Measurements from ENCODE around the gene STAB2. TPM values are rescaled to one million over a fixed set of nuclear protein-coding genes. Genes with fewer than 3 reads are reported as not detected.

STAB2 gene
- total RNA-seq, 2 experiments from 2014 or later = not detected

DNA sequence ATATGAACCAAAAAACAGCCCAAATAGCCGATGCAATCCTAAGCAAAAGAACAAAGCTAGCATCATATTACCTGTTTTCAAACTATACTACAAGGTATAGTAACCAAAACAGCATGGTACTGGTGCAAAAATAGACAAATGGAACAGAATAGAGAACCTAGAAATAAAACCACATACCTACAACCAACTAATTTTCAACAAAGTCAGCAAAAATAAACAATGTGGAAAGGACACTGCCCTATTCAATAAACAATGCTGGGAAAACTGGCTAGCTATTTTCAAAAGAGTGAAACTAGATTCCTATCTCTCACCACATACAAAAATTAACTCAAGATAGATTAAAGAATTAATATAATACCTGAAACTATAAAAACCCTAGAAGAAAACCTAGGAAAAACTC lies 17.8 kb upstream of the STAB2 start:
- no peak overlapping the region for H3K27ac ChIP-seq (ENCODE audit: low read depth, low read length, poor library complexity, severe bottlenecking)
- DNase-seq (ENCODE audit: low spot score) = no peak
- H3K36me3 ChIP-seq (ENCODE audit: insufficient read depth, low read length) = no peaks in the 10 kb centered on the region
- no peaks in the 10 kb centered on the region for H3K79me2 ChIP-seq (ENCODE audit: insufficient read depth, low read depth, low read length)
- no peaks in the 10 kb centered on the region for H3K9me2 ChIP-seq (ENCODE audit: insufficient read depth, low read length)
- no peak overlapping the region for H3K4me3 ChIP-seq (ENCODE audit: low read depth, low read length, poor library complexity, severe bottlenecking)
- H3K4me2 ChIP-seq (ENCODE audit: low read length) = no peak overlapping the region
- CTCF ChIA-PET (ENCODE audit: unreplicated experiment) = no interaction called here
- H3K4me1 ChIP-seq (ENCODE audit: insufficient read depth, low read length, poor library complexity, severe bottlenecking) = no peaks in the 10 kb centered on the region
- no peaks in the 10 kb centered on the region for H4K20me1 ChIP-seq (ENCODE audit: insufficient read depth, low read length)
- POLR2A ChIA-PET = interaction anchor here (1.2 kb wide), 1 partner anchor 52 kb away, joined by 5 read pairs; no protein-coding TSS in a partner anchor
- TF ChIP-seq EZH2phosphoT487 (IDR thresholded peaks at IDR 0.05; ENCODE audit: borderline replicate concordance, low read depth, low read length) = no peak
- TF ChIP-seq, protein P1, sequence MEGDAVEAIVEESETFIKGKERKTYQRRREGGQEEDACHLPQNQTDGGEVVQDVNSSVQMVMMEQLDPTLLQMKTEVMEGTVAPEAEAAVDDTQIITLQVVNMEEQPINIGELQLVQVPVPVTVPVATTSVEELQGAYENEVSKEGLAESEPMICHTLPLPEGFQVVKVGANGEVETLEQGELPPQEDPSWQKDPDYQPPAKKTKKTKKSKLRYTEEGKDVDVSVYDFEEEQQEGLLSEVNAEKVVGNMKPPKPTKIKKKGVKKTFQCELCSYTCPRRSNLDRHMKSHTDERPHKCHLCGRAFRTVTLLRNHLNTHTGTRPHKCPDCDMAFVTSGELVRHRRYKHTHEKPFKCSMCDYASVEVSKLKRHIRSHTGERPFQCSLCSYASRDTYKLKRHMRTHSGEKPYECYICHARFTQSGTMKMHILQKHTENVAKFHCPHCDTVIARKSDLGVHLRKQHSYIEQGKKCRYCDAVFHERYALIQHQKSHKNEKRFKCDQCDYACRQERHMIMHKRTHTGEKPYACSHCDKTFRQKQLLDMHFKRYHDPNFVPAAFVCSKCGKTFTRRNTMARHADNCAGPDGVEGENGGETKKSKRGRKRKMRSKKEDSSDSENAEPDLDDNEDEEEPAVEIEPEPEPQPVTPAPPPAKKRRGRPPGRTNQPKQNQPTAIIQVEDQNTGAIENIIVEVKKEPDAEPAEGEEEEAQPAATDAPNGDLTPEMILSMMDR (conservative IDR thresholded peaks at IDR 0.05; ENCODE audit: low read length) = no peak
- no peak overlapping the region for H2AFZ ChIP-seq (ENCODE audit: low read length)
- intact Hi-C loops (cut with micrococcal nuclease; ENCODE audit: unreplicated experiment) = no loop called here
- no TSS peak for BruUV-seq (replicated peaks)
- H3K9me3 ChIP-seq (ENCODE audit: low read length) = 0 out of 2 replicates have a peak, but pooled peaks cover 3% of the 10 kb centered on the region

GRCh38 chr12:103571286-103571685 lies 15.8 kb upstream of the STAB2 start:
- intact Hi-C loops (cut with micrococcal nuclease; ENCODE audit: unreplicated experiment) = loop anchor here (10.0 kb wide), 1 partner anchor 304 kb away; no protein-coding TSS in a partner anchor
- H3K9me2 ChIP-seq (ENCODE audit: insufficient read depth, low read length) = no peaks in the 10 kb centered on the region
- TF ChIP-seq EZH2phosphoT487 (IDR thresholded peaks at IDR 0.05; ENCODE audit: borderline replicate concordance, low read depth, low read length) = no peak
- CTCF ChIA-PET (ENCODE audit: unreplicated experiment) = no interaction called here
- POLR2A ChIA-PET = interaction anchor here (0.6 kb wide), 1 partner anchor 619 kb away, joined by 3 read pairs; no protein-coding TSS in a partner anchor
- H3K36me3 ChIP-seq (ENCODE audit: insufficient read depth, low read length) = no peaks in the 10 kb centered on the region
- H4K20me1 ChIP-seq (ENCODE audit: insufficient read depth, low read length) = no peaks in the 10 kb centered on the region
- no peaks in the 10 kb centered on the region for H3K9me3 ChIP-seq (ENCODE audit: low read length)
- no peaks in the 10 kb centered on the region for H3K79me2 ChIP-seq (ENCODE audit: insufficient read depth, low read depth, low read length)
- BruUV-seq (replicated peaks) = no TSS peak
- no peaks in the 10 kb centered on the region for H3K4me1 ChIP-seq (ENCODE audit: insufficient read depth, low read length, poor library complexity, severe bottlenecking)
- no peak overlapping the region for H3K4me2 ChIP-seq (ENCODE audit: low read length)
- no peak for DNase-seq (ENCODE audit: low spot score)
- H2AFZ ChIP-seq (ENCODE audit: low read length) = no peak overlapping the region
- no peak overlapping the region for H3K27ac ChIP-seq (ENCODE audit: low read depth, low read length, poor library complexity, severe bottlenecking)
- no peak overlapping the region for H3K4me3 ChIP-seq (ENCODE audit: low read depth, low read length, poor library complexity, severe bottlenecking)

DNA sequence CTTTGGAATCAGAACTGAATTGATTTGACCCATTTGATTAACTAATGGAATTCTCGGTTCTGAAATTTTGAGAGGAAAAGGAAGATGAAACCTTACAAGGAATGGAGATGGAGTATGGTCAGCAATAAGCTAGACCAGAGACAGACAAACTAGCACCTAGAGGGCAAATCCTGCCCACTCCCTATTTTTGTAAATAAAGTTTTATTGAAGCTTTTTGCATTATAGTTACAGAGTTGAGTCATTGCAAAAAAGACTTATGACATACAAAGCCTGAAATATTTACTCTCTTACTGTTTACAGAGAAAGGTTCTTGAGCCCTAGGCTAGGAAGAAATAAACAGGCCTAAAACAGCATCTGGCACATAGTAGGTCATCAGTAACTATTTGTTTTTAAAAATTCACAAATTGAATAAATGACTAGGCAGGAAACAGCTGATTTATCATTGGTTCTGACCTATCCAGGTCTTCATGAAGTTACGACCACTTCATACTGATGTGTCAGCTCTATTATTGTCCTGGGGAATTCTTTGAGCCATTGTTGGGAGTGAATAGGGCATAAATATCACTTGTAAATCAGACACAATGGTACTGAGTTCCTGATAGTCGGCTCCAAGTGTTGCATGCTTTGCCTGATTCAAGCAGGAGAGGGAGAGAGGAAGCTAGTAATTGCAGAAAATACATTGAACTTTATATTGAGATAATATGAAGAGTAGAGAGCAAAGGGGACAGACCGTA lies 14.6 kb upstream of the STAB2 start:
- Histone ChIP-seq H3K4me2 (ENCODE audit: low read length) (no peak overlapping the region), H3K4me3 (ENCODE audit: low read depth, low read length, poor library complexity, severe bottlenecking) (no peak overlapping the region), H3K79me2 (ENCODE audit: insufficient read depth, low read depth, low read length) (no peaks in the 10 kb centered on the region), H3K9me3 (ENCODE audit: low read length) (no peaks in the 10 kb centered on the region), H3K4me1 (ENCODE audit: insufficient read depth, low read length, poor library complexity, severe bottlenecking) (no peaks in the 10 kb centered on the region), H3K27ac (ENCODE audit: low read depth, low read length, poor library complexity, severe bottlenecking) (no peak overlapping the region), H2AFZ (ENCODE audit: low read length) (no peak overlapping the region), H3K36me3 (ENCODE audit: insufficient read depth, low read length) (no peaks in the 10 kb centered on the region), H3K9me2 (ENCODE audit: insufficient read depth, low read length) (no peaks in the 10 kb centered on the region), H4K20me1 (ENCODE audit: insufficient read depth, low read length) (no peaks in the 10 kb centered on the region)
- no peak for DNase-seq (ENCODE audit: low spot score)
- intact Hi-C loops (cut with micrococcal nuclease; ENCODE audit: unreplicated experiment) = loop anchor here (10.0 kb wide), 1 partner anchor 302 kb away; no protein-coding TSS in a partner anchor
- ChIA-PET POLR2A (no interaction called here), CTCF (ENCODE audit: unreplicated experiment) (no interaction called here)
- BruUV-seq (replicated peaks) = no TSS peak
- no peak for TF ChIP-seq EZH2phosphoT487 (IDR thresholded peaks at IDR 0.05; ENCODE audit: borderline replicate concordance, low read depth, low read length)
- TF ChIP-seq, protein P1 (conservative IDR thresholded peaks at IDR 0.05; ENCODE audit: low read length) = no peak
